ELF-1 (cell line): ENCODE results near the gene PAX7.

Source experiments
- DNase-seq: peaks from one replicate; pipeline ENCODE4 v3.0.0-alpha.2; 2016; ENCODE audit warnings: low read depth, low spot score

The PAX7 gene

GRCh38 chr1:18793164-18793563 lies 162.5 kb downstream of the PAX7 start:
- no peak for DNase-seq

- DNase-seq = no peak
Measured at GRCh38 chr1:18794051-18794450, 163.4 kb downstream of the PAX7 start.

- DNase-seq = peak; percentile 76
Measured at GRCh38 chr1:18794561-18794960, 163.9 kb downstream of the PAX7 start.

GRCh38 chr1:18795002-18795689 lies 164.5 kb downstream of the PAX7 start:
- DNase-seq = no peak

DNA sequence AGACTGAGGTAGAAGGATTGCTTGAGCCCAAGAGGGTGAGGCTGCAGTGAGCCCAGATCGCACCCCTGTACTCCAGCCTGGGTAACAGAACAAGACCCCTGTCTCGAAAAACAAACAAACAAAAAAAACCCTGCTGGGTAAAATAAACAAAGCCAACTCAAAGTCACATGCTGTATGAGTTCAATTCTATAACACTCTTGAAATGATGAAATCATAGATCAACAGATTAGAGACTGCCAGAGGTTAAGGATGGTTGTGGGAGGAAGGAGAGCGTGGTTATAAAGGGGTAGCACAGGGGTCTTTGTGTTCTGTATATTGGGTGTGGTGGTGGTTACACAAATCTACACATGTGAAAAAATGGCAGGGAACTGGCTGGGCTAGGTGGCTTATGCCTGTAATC lies 166.3 kb downstream of the PAX7 start:
- no peak for DNase-seq
